ENCODE results near the gene SESN2. TPM values are rescaled to one million over a fixed set of nuclear protein-coding genes. Genes with fewer than 3 reads are reported as not detected.

SESN2 gene
- total and polyA plus RNA-seq, 10 of the 15 experiments (the other 5 are each of a cell fraction or from before 2014, with no cell fraction given): 1.5 to 40.9 (median 17.8) TPM

- Histone ChIP-seq H3K79me2 (ENCODE audit: control insufficient read depth, insufficient read depth, low read length) (peaks cover 10% of the 10 kb centered on the region), H3K4me3 (no peak overlapping the region; the same call in 1 of the 2 replicates), H3K27me3 (replicated peaks in 1 of 2; ENCODE audit: control insufficient read depth in 2 of 2, insufficient read depth in 2 of 2, low read length in 1 of 2) (no peaks in the 10 kb centered on the region), H3K27ac (ENCODE audit: control insufficient read depth, insufficient read depth) (peak overlapping the region; percentile 85), H3K9me3 (replicated peaks; ENCODE audit: control insufficient read depth, insufficient read depth, low read length) (no peaks in the 10 kb centered on the region), H3K4me1 (ENCODE audit: control insufficient read depth, insufficient read depth, low read length) (peaks cover 53% of the 10 kb centered on the region), H2AFZ (ENCODE audit: control insufficient read depth, low read depth, low read length) (no peak overlapping the region), H3K36me3 (ENCODE audit: control insufficient read depth in 2 of 2, insufficient read depth in 2 of 2, low read length in 1 of 2) (no peaks in the 10 kb centered on the region; a peak in 1 of 4 replicates), H3K4me2 (ENCODE audit: control insufficient read depth, insufficient read depth) (peak overlapping the region; percentile 58), H3K9ac (ENCODE audit: control insufficient read depth, insufficient read depth, low read length) (peak overlapping the region; percentile 88), H4K20me1 (ENCODE audit: control insufficient read depth, insufficient read depth) (no peaks in the 10 kb centered on the region)
- 90% methylated on average over 2 of the region's 2 CpGs for WGBS (ENCODE audit: insufficient coverage, insufficient replicate concordance, low lambda C conversion rate, missing lambda C conversion rate)
- TF ChIP-seq DPF2 (IDR thresholded peaks at IDR 0.05): no peak
- TF ChIP-seq SPI1 (IDR thresholded peaks at IDR 0.05; ENCODE audit: borderline replicate concordance, insufficient read depth, low read depth, low read length): no peak
- no peak for TF ChIP-seq HDAC6 (IDR thresholded peaks at IDR 0.05; ENCODE audit: unreplicated experiment)
- 0 out of 4 replicates have a peak, but pooled peaks of 1 of the 2 experiments have one; percentile 49 for TF ChIP-seq ETV6 (conservative IDR thresholded peaks at IDR 0.05 in 1 of 2, IDR thresholded peaks at IDR 0.05 in 1 of 2; ENCODE audit: borderline replicate concordance in 1 of 2, low read depth in 1 of 2)
- TF ChIP-seq RELB (IDR thresholded peaks at IDR 0.05; ENCODE audit: low read depth): no peak
- DNase-seq (ENCODE audit: low read depth, low spot score) (no peak), ATAC-seq (no peak), FAIRE-seq (no peak)
- ChIA-PET POLR2A (interaction anchor here (0.5 to 7.6 kb wide), 8 partner anchors 8 to 190 kb away, joined by 3 to 125 read pairs (median 4); partner anchors contain the start of genes ATP5IF1, MED18 and SESN2), SMC1A (ENCODE audit: uncharacterized antibody, unreplicated experiment) (interaction anchor here (0.5 to 9.7 kb wide), 9 partner anchors 9 to 801 kb away, joined by 3 to 84 read pairs (median 3); partner anchors contain the start of genes ATP5IF1 and DNAJC8), RAD21 (ENCODE audit: unreplicated experiment) (interaction anchor here (0.7 to 4.9 kb wide), 9 partner anchors 8 to 158 kb away, joined by 3 to 54 read pairs (median 4); partner anchors contain the start of genes ATP5IF1 and PTAFR), CTCF (interaction anchor here (0.6 to 3.2 kb wide), 5 partner anchors 8 to 620 kb away, joined by 3 to 27 read pairs (median 3); partner anchors contain the start of genes ATP5IF1 and YTHDF2)
- intact Hi-C loops (cut with micrococcal nuclease; ENCODE audit: unreplicated experiment) (loop anchor here (2.0 to 10.0 kb wide), 3 partner anchors 71 to 469 kb away; partner anchors contain the start of genes STX12 and THEMIS2), in situ Hi-C loops (cut with MboI) (no loop called here)
- BruUV-seq (replicated peaks): no TSS peak
Observed at GRCh38 chr1:28243685-28244311, 15.5 kb upstream of the SESN2 start.

Data from GM12878 (cell line).